ENCODE measurements around the gene KAT6B.

- TF ChIP-seq CTCF (IDR thresholded peaks at IDR 0.05; ENCODE audit: insufficient read depth, low read depth, low read length) (no peak), EZH2 (IDR thresholded peaks at IDR 0.05; ENCODE audit: insufficient read depth, low read length) (no peak)
These were observed 141.7 kb downstream of the KAT6B start for GRCh38 chr10:74967911-74968666.

Data from astrocyte (in vitro differentiated cells and primary cell).